GM23338 (cell line): ENCODE measurements around the gene MS4A18. TPM values are rescaled to one million over a fixed set of nuclear protein-coding genes. Genes with fewer than 3 reads are reported as not detected.

Source experiments
- ATAC-seq: fragments of 200-7000 bp; cut with Tn5 transposase; 3 replicates; pipeline ENCODE4 v1.9.1; 2020
- DNase-seq: peaks from one replicate; pipeline ENCODE4 v3.0.0-alpha.2; 2015; ENCODE audit warnings: low spot score
- H2AFZ ChIP-seq: fragments of 200-600 bp; sonication (generic); 2 replicates; pipeline ENCODE4 v1.8.0; 2016; ENCODE audit warnings: antibody characterized with exemption, mild to moderate bottlenecking, moderate library complexity
- H3F3A ChIP-seq: fragments of 200-600 bp; sonication (generic); replicated peaks from 2 replicates; pipeline ENCODE4 v1.8.0; 2017; ENCODE audit warnings: antibody characterized with exemption, mixed run types, low read depth
- H3K27ac ChIP-seq: fragments of 200-600 bp; sonication (generic); 2 replicates; pipeline ENCODE4 v1.6.1; 2016; ENCODE audit warnings: low read depth
- H3K27me3 ChIP-seq: fragments of 200-600 bp; sonication (generic); 2 replicates; pipeline ENCODE4 v1.8.0; 2016; ENCODE audit warnings: mild to moderate bottlenecking, mixed run types, moderate library complexity; ENCODE audit not compliant: insufficient read depth
- H3K36me3 ChIP-seq: fragments of 200-600 bp; sonication (generic); 2 replicates; pipeline ENCODE4 v1.8.0; 2016; ENCODE audit warnings: mild to moderate bottlenecking; ENCODE audit not compliant: insufficient read depth
- H3K4me1 ChIP-seq: fragments of 200-600 bp; sonication (generic); 2 replicates; pipeline ENCODE4 v1.8.0; 2016; ENCODE audit warnings: mild to moderate bottlenecking, moderate library complexity; ENCODE audit not compliant: insufficient read depth
- H3K4me2 ChIP-seq: fragments of 200-600 bp; sonication (generic); 2 replicates; pipeline ENCODE4 v1.7.1; 2017; ENCODE audit warnings: mixed run types
- H3K4me3 ChIP-seq: fragments of 200-600 bp; sonication (generic); 2 replicates; pipeline ENCODE4 v1.6.1; 2016; ENCODE audit warnings: mixed run types
- H3K79me2 ChIP-seq: fragments of 200-600 bp; sonication (generic); replicated peaks from 2 replicates; pipeline ENCODE4 v1.8.0; 2017; ENCODE audit warnings: mild to moderate bottlenecking; ENCODE audit not compliant: insufficient read depth
- H3K9me2 ChIP-seq: fragments of 200-600 bp; sonication (generic); 2 replicates; pipeline ENCODE4 v1.8.0; 2017; ENCODE audit not compliant: insufficient read depth
- H4K20me1 ChIP-seq: fragments of 200-600 bp; sonication (generic); replicated peaks from 2 replicates; pipeline ENCODE4 v1.8.0; 2017; ENCODE audit warnings: mild to moderate bottlenecking; ENCODE audit not compliant: insufficient read depth
- H3K27ac Mint-ChIP-seq: 2 replicates; pipeline ENCODE4 v1.8.0; 2020; ENCODE audit warnings: inconsistent platforms, mild to moderate bottlenecking, moderate library complexity, mixed read lengths
- H3K27me3 Mint-ChIP-seq: 3 replicates; pipeline ENCODE4 v1.8.0; 2022; ENCODE audit warnings: low read depth, mild to moderate bottlenecking, moderate library complexity, mixed read lengths, inconsistent platforms; ENCODE audit not compliant: insufficient read depth, poor library complexity
- H3K36me3 Mint-ChIP-seq: 3 replicates; pipeline ENCODE4 v1.8.0; 2021; ENCODE audit warnings: low read depth, mild to moderate bottlenecking, inconsistent platforms, moderate library complexity, mixed read lengths
- H3K4me1 Mint-ChIP-seq: 3 replicates; pipeline ENCODE4 v1.8.0; 2020; ENCODE audit warnings: mild to moderate bottlenecking, inconsistent platforms, mixed read lengths
- H3K4me3 Mint-ChIP-seq: 3 replicates; pipeline ENCODE4 v1.8.0; 2021; ENCODE audit warnings: moderate library complexity, mild to moderate bottlenecking, inconsistent platforms, mixed read lengths
- H3K9me3 Mint-ChIP-seq: 3 replicates; pipeline ENCODE4 v1.8.0; 2020; ENCODE audit warnings: moderate library complexity, mild to moderate bottlenecking, inconsistent platforms, mixed read lengths
- ETS1 ChIP-seq: IDR thresholded peaks from 2 replicates; pipeline ENCODE4 v1.6.1; 2016; ENCODE audit warnings: antibody characterized with exemption
- EZH2 ChIP-seq: fragments of 200-600 bp; sonication (generic); IDR thresholded peaks from one replicate; pipeline ENCODE4 v1.8.0; 2017; ENCODE audit warnings: antibody characterized with exemption, mild to moderate bottlenecking, low read depth; ENCODE audit not compliant: unreplicated experiment
- JUNB ChIP-seq: IDR thresholded peaks from one replicate; pipeline ENCODE4 v1.6.1; 2016; ENCODE audit warnings: antibody characterized with exemption; ENCODE audit not compliant: unreplicated experiment
- ZNF114 ChIP-seq: fragments of 250-450 bp; sonication (Bioruptor Pico); IDR thresholded peaks from 2 replicates; pipeline ENCODE4 v1.5.0; 2020; ENCODE audit warnings: mild to moderate bottlenecking, moderate library complexity
- ZNF462 ChIP-seq: fragments of 250-450 bp; sonication (Bioruptor Pico); IDR thresholded peaks from 2 replicates; pipeline ENCODE4 v1.5.0; 2020; ENCODE audit warnings: mild to moderate bottlenecking, moderate library complexity
- polyA plus RNA-seq: library from polyadenylated mRNA; unstranded; fragments of >200 nt; fragmentation: Nextera tagmentation; extraction: Ambion mirVana; gene quantifications from 2 replicates; pipeline ENCODE4 v1.2.1, GENCODE V29; 2016
- total RNA-seq: library from RNA; depleted of rRNA; stranded (reverse); fragments of >200 nt; shearing (Covaris generic); gene quantifications from 2 replicates; pipeline ENCODE4 v1.2.3, GENCODE V29; 2014

The MS4A18 gene
- total and polyA plus RNA-seq, 2 experiments from 2014 or later: not detected

GRCh38 chr11:60785136-60785535 is 60.6 kb downstream of the MS4A18 start, which contains the start of gene MS4A10:
TSS of gene MS4A10 (plus strand) at chr11:60785333. CDS start at chr11:60790336, 5,003 bp downstream.
- peaks cover 2% of the 10 kb centered on the region; the same call in 2 of the 3 replicates for H3K9me3 Mint-ChIP-seq
- H3K27me3 ChIP-seq: no peaks in the 10 kb centered on the region
- H3K27me3 Mint-ChIP-seq: peaks cover 4% of the 10 kb centered on the region
- H3K36me3 ChIP-seq: no peaks in the 10 kb centered on the region
- H3K4me1 ChIP-seq: no peaks in the 10 kb centered on the region
- no peak within 1 kb of the TSS for H3K27ac Mint-ChIP-seq
- TF ChIP-seq JUNB: no peak
- no peak for TF ChIP-seq ZNF462 (CRISPR knock-in tag)
- TF ChIP-seq ZNF114: no peak
- TF ChIP-seq ETS1: no peak
- no peak for TF ChIP-seq EZH2
- no peaks in the 10 kb centered on the region for H3K4me1 Mint-ChIP-seq
- no peak within 1 kb of the TSS for H3K4me3 ChIP-seq
- H4K20me1 ChIP-seq: no peaks in the 10 kb centered on the region
- ATAC-seq (no peak), DNase-seq (no peak)
- peaks cover 3% of the 10 kb centered on the region; the same call in 2 of the 3 replicates for H3K36me3 Mint-ChIP-seq
- H3K4me2 ChIP-seq: no peak within 1 kb of the TSS
- no peak within 1 kb of the TSS for H3K4me3 Mint-ChIP-seq
- H3K79me2 ChIP-seq: no peaks in the 10 kb centered on the region
- no peaks in the 10 kb centered on the region for H3F3A ChIP-seq
- H3K9me2 ChIP-seq: peaks cover 2% of the 10 kb centered on the region; the same call in 1 of the 2 replicates
- H3K27ac ChIP-seq: no peak within 1 kb of the TSS
- H2AFZ ChIP-seq: no peak within 1 kb of the TSS
